Naive thymus-derived CD4-positive, alpha-beta T cell (primary cell): ENCODE data around the gene MYEOV. TPM values are rescaled to one million over a fixed set of nuclear protein-coding genes. Genes with fewer than 3 reads are reported as not detected.

Experiments used
- ATAC-seq: fragments of 150-1000 bp; cut with Tn5 transposase; 2 replicates; pipeline ENCODE4 v1.10.0; 2021; ENCODE audit warnings: mild to moderate bottlenecking, moderate library complexity
- CTCF ChIA-PET: fragments of 350-600 bp; sonication (Branson Sonifier 250); formaldehyde crosslinking; loops from one replicate; lab custom pipeline; 2021; ENCODE audit warnings: antibody characterized with exemption; lab: Charles Lee
- POLR2A ChIA-PET: fragments of 350-600 bp; sonication (Branson Sonifier 250); formaldehyde crosslinking; loops from one replicate; lab custom pipeline; 2021; ENCODE audit warnings: antibody characterized with exemption, inconsistent platforms; lab: Charles Lee
- DNase-seq, 9 donors: peaks; one replicate each; pipeline versions ENCODE4 v3.0.0 to v3.0.0-alpha.2; 2020 to 2022; ENCODE audit warnings: mixed read lengths in 1 of 9
- H3K27ac ChIP-seq: one replicate; pipeline ENCODE4 v1.7.0; 2013; ENCODE audit warnings: mild to moderate bottlenecking, low read depth, low read length, moderate library complexity
- H3K27me3 ChIP-seq, 2 donors: one replicate each; pipeline ENCODE4 v1.7.0; 2013; ENCODE audit warnings: low read length in 2 of 2, mild to moderate bottlenecking in 2 of 2, moderate library complexity in 2 of 2; ENCODE audit not compliant: control insufficient read depth in 2 of 2, insufficient read depth in 2 of 2
- H3K36me3 ChIP-seq, 3 experiments: 1 replicate in 2 of 3; 2 replicates in 1 of 3; pipeline ENCODE4 v1.7.0; 2013; ENCODE audit warnings: low read length in 3 of 3, mild to moderate bottlenecking in 3 of 3, moderate library complexity in 1 of 3; ENCODE audit not compliant: insufficient read depth in 3 of 3, control insufficient read depth in 2 of 3
- H3K4me1 ChIP-seq, 2 donors: one replicate each; pipeline ENCODE4 v1.7.0; 2013; ENCODE audit warnings: low read length in 2 of 2, mild to moderate bottlenecking in 2 of 2, moderate library complexity in 1 of 2; ENCODE audit not compliant: control insufficient read depth in 2 of 2, insufficient read depth in 2 of 2
- H3K4me3 ChIP-seq: 2 replicates; pipeline ENCODE4 v1.7.0; 2013; ENCODE audit warnings: mild to moderate bottlenecking, low read length
- H3K9me3 ChIP-seq, 3 experiments: 1 replicate in 2 of 3; 2 replicates in 1 of 3; pipeline ENCODE4 v1.7.0; 2013; ENCODE audit warnings: low read length in 3 of 3; ENCODE audit not compliant: control insufficient read depth in 2 of 3
- H3K27ac Mint-ChIP-seq, 9 donors: one replicate each; pipeline ENCODE4 v1.8.0; 2020 to 2022; ENCODE audit warnings: mixed read lengths in 9 of 9, mild to moderate bottlenecking in 8 of 9, moderate library complexity in 5 of 9, inconsistent platforms in 2 of 9
- H3K27me3 Mint-ChIP-seq, 5 donors: one replicate each; pipeline ENCODE4 v1.8.0; 2021 to 2022; ENCODE audit warnings: mixed read lengths in 5 of 5, mild to moderate bottlenecking in 1 of 5
- H3K36me3 Mint-ChIP-seq, 5 donors: one replicate each; pipeline ENCODE4 v1.8.0; 2020 to 2022; ENCODE audit warnings: mixed read lengths in 5 of 5, mild to moderate bottlenecking in 3 of 5, inconsistent platforms in 1 of 5
- H3K4me1 Mint-ChIP-seq, 7 donors: one replicate each; pipeline ENCODE4 v1.8.0; 2020 to 2022; ENCODE audit warnings: mixed read lengths in 7 of 7, mild to moderate bottlenecking in 3 of 7, inconsistent platforms in 1 of 7
- H3K4me3 Mint-ChIP-seq, 10 donors: one replicate each; pipeline ENCODE4 v1.8.0; 2020 to 2022; ENCODE audit warnings: mild to moderate bottlenecking in 10 of 10, mixed read lengths in 10 of 10, moderate library complexity in 6 of 10, inconsistent platforms in 2 of 10
- H3K9me3 Mint-ChIP-seq, 11 donors: one replicate each; pipeline ENCODE4 v1.8.0; 2020 to 2022; ENCODE audit warnings: mixed read lengths in 11 of 11, mild to moderate bottlenecking in 4 of 11, inconsistent platforms in 1 of 11, moderate library complexity in 1 of 11
- intact Hi-C, 2 donors: fragments of 100-400 bp; cut with micrococcal nuclease; formaldehyde crosslinking; loops; one replicate each; pipeline ENCODE4 v1.15.1; 2023
- polyA plus RNA-seq, 2 donors: library from polyadenylated mRNA; unstranded; fragments of 300-500 nt; fragmentation: Illumina TruSeq; gene quantifications; one replicate each; pipeline ENCODE4 v1.2.3, GENCODE V29; 2021
- total RNA-seq, 6 experiments: library from RNA in 5 of 6; stranded (reverse) in 5 of 6; gene quantifications; 1 replicate in 5 of 6; 2 replicates in 1 of 6; pipeline ENCODE4 v1.2.3 and lab custom pipeline; 2021 to 2026

The MYEOV gene
- total and polyA plus RNA-seq, 7 experiments from 2014 or later: 0.20 to 0.32 TPM; not detected in 5

DNA sequence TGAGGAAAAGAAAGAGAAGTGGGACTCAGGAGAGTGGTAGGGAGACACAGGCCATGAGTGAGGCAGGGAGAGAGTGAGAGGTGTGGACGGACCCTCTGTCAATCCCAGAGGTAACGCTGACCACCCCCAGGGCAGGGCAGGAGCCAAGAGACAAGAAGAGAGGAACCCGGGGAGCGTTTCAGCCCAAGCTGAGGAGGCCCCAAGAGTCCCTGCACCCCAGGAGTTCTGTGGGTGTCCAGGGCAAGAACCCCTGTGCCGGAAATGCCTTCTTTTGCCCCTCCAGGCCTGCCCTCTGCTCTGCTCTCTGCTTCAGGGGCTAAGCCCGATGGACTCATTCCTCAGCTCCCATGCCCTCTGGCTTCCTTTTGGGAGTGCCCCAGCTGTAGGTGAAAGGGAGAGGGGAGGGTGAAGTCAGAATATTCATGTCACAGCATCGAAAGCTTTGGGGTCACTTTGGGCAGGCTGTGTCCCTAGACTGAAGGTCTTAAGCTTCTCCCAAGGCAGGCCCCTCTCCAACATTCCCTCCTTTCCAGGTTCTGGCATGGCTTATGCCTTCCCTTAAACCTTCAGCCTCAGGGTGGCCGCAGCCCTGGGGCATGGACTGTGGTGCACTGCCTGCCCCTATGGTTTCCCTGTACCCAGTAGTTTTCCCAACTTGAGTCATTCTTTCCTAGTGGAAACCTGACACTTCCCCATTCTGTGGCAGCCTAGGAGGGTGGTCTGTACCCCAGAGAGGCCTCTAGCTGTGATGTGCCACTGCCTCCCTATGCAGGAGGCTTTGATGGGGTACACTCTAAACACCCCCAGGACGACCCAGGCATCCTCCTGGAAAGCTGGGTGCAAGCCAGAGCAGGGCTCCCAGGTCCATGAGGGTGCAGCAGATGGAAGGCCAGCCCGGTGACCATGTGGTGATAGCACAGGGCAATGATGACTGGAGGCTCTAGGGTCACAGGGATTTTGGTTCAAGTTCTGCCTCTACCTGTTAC is 27.1 kb downstream of the MYEOV start:
- DNase-seq: no peak
- no peaks in the 10 kb centered on the region for H3K36me3 ChIP-seq
- H3K4me3 Mint-ChIP-seq: no peak overlapping the region
- H3K4me3 ChIP-seq: no peak overlapping the region
- peaks cover 0 to 6% (median 0%) of the 10 kb centered on the region in 7 donors for H3K4me1 Mint-ChIP-seq
- ChIA-PET CTCF (no interaction called here), POLR2A (no interaction called here)
- no peak overlapping the region for H3K27ac ChIP-seq
- no peaks in the 10 kb centered on the region for H3K9me3 ChIP-seq
- H3K27me3 ChIP-seq: no peaks in the 10 kb centered on the region
- H3K36me3 Mint-ChIP-seq: peaks cover 0 to 6% (median 0%) of the 10 kb centered on the region in 5 donors
- no peak for ATAC-seq
- intact Hi-C loops: no loop called here
- H3K4me1 ChIP-seq: no peaks in the 10 kb centered on the region
- no peak overlapping the region for H3K27ac Mint-ChIP-seq
- no peaks in the 10 kb centered on the region for H3K27me3 Mint-ChIP-seq
- peaks cover 0 to 25% (median 4%) of the 10 kb centered on the region in 11 donors for H3K9me3 Mint-ChIP-seq

DNA sequence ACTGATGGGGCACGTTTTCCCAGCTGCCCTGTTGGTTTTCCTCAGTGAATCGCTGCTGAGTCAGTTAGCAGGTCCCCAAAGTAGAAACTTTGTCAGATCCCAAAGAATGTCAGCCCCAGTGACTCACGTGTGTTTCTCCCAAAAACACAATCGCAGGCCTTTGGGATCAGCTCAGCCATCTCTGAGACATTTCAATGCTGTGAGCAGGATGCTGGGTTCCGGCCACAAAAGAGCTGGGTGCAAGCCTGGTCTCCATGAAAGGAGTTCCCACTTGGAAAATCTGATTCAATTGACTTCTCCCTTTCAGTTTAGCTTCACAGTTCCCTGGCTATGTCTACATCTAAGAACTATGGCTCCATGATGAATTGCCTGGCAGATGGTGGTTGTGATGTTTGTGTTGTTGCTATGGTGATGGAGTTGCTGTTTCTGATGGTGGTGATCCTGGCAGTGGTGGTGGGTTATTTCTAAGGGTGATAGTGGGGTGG is 28.0 kb downstream of the MYEOV start:
- Mint-ChIP-seq H3K4me3 (no peak overlapping the region), H3K9me3 (peaks cover 0 to 23% (median 4%) of the 10 kb centered on the region in 11 donors), H3K27me3 (no peaks in the 10 kb centered on the region), H3K27ac (no peak overlapping the region), H3K36me3 (peaks cover 0 to 6% (median 0%) of the 10 kb centered on the region in 5 donors), H3K4me1 (peaks cover 0 to 6% (median 0%) of the 10 kb centered on the region in 7 donors)
- no peaks in the 10 kb centered on the region for H3K36me3 ChIP-seq
- POLR2A ChIA-PET: interaction anchor here (0.8 kb wide), 1 partner anchor 10 kb away, joined by 3 read pairs; no protein-coding TSS in a partner anchor
- H3K27ac ChIP-seq: no peak overlapping the region
- no peaks in the 10 kb centered on the region for H3K27me3 ChIP-seq
- no peak for DNase-seq
- ATAC-seq: no peak
- no peaks in the 10 kb centered on the region for H3K9me3 ChIP-seq
- intact Hi-C loops: no loop called here
- no peaks in the 10 kb centered on the region for H3K4me1 ChIP-seq
- no peak overlapping the region for H3K4me3 ChIP-seq
- CTCF ChIA-PET: no interaction called here

- H3K4me1 Mint-ChIP-seq: no peaks in the 10 kb centered on the region
- Histone ChIP-seq H3K27ac (no peak overlapping the region), H3K36me3 (no peaks in the 10 kb centered on the region), H3K4me1 (no peaks in the 10 kb centered on the region), H3K9me3 (no peaks in the 10 kb centered on the region), H3K4me3 (no peak overlapping the region), H3K27me3 (no peaks in the 10 kb centered on the region)
- H3K36me3 Mint-ChIP-seq: no peaks in the 10 kb centered on the region
- intact Hi-C loops: no loop called here
- H3K27me3 Mint-ChIP-seq: peaks cover 0 to 9% (median 0%) of the 10 kb centered on the region in 5 donors
- ChIA-PET POLR2A (interaction anchor here (0.8 kb wide), 1 partner anchor 164 kb away, joined by 3 read pairs; no protein-coding TSS in a partner anchor), CTCF (no interaction called here)
- no peaks in the 10 kb centered on the region for H3K9me3 Mint-ChIP-seq
- no peak overlapping the region for H3K27ac Mint-ChIP-seq
- no peak overlapping the region for H3K4me3 Mint-ChIP-seq
- DNase-seq: no peak
- no peak for ATAC-seq
These were observed 31.5 kb downstream of the MYEOV start for GRCh38 chr11:69325446-69325845.

DNA sequence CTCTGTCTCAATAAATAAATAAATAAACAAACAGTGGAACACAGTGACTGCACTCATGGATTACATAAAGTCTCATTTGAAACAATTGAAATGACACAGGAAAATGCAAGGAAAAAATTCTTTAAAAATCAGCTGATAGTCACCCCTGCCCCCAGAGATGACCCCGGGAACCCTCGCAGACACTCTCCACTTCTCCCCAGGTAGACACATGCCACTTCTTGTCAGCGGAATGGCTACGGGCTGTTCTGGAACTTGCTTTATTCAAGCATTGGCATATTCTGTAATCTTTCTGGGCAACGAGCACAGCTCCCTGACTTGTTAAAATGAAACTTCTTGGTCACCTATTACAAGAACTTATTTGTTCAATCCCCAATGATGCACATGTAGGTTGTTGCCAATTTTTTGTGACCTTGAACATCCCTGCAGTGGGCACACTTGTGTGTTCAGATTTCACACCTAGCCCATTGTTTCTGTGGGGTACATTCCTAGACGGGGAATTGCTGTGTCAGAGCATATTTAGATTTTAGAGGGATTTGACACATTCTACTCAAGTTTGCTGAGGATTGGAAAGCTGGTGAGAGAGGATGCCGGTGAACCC is 32.8 kb downstream of the MYEOV start:
- Mint-ChIP-seq H3K27me3 (peaks cover 0 to 17% (median 0%) of the 10 kb centered on the region in 5 donors), H3K4me3 (no peak overlapping the region), H3K36me3 (peaks cover 0 to 7% (median 0%) of the 10 kb centered on the region in 5 donors), H3K4me1 (no peaks in the 10 kb centered on the region), H3K27ac (no peak overlapping the region), H3K9me3 (peaks cover 0 to 4% (median 0%) of the 10 kb centered on the region in 11 donors)
- ATAC-seq (no peak), DNase-seq (no peak)
- ChIA-PET POLR2A (no interaction called here), CTCF (no interaction called here)
- Histone ChIP-seq H3K9me3 (no peaks in the 10 kb centered on the region), H3K27me3 (no peaks in the 10 kb centered on the region), H3K36me3 (no peaks in the 10 kb centered on the region), H3K27ac (no peak overlapping the region), H3K4me3 (no peak overlapping the region), H3K4me1 (no peaks in the 10 kb centered on the region)
- intact Hi-C loops: no loop called here

- H3K27me3 ChIP-seq: no peaks in the 10 kb centered on the region
- H3K36me3 ChIP-seq: no peaks in the 10 kb centered on the region
- H3K4me3 Mint-ChIP-seq: no peak overlapping the region
- peaks cover 0 to 7% (median 0%) of the 10 kb centered on the region in 5 donors for H3K36me3 Mint-ChIP-seq
- intact Hi-C loops: no loop called here
- peaks cover 0 to 4% (median 0%) of the 10 kb centered on the region in 11 donors for H3K9me3 Mint-ChIP-seq
- ChIA-PET POLR2A (interaction anchor here (1.0 kb wide), 1 partner anchor 9 kb away, joined by 3 read pairs; no protein-coding TSS in a partner anchor), CTCF (no interaction called here)
- DNase-seq (peak in 1 of 9 donors; percentile 11), ATAC-seq (no peak)
- no peaks in the 10 kb centered on the region for H3K4me1 ChIP-seq
- H3K4me3 ChIP-seq: no peak overlapping the region
- peaks cover 0 to 1% (median 0%) of the 10 kb centered on the region in 7 donors for H3K4me1 Mint-ChIP-seq
- H3K27me3 Mint-ChIP-seq: peaks cover 0 to 22% (median 0%) of the 10 kb centered on the region in 5 donors
- no peaks in the 10 kb centered on the region for H3K9me3 ChIP-seq
- H3K27ac Mint-ChIP-seq: no peak overlapping the region
- no peak overlapping the region for H3K27ac ChIP-seq
These were observed 33.8 kb downstream of the MYEOV start for GRCh38 chr11:69327741-69328191.

DNA sequence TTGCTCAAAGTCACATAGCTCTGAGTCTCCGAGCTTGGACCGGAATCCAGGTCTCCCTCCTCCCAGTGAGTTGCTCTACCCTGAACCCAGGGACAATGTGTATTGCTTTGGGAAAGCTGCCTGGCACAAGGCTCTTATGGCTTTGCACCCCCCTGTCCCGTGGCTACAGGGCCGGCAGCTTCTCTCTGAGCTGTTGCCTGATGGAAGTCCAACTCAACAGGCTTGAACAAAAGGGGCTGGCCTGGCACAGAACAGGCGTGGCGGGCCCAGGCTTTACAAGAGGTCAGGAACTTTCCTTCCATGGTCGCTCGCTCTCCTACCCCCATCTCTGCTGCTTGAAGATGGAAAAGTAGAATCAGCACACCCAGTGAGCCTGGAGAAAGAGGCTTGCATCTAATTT is 34.3 kb downstream of the MYEOV start:
- Mint-ChIP-seq H3K27ac (no peak overlapping the region), H3K27me3 (peaks cover 0 to 22% (median 0%) of the 10 kb centered on the region in 5 donors), H3K4me1 (peaks cover 0 to 1% (median 0%) of the 10 kb centered on the region in 7 donors), H3K9me3 (peaks cover 0 to 4% (median 0%) of the 10 kb centered on the region in 11 donors), H3K4me3 (no peak overlapping the region), H3K36me3 (peaks cover 0 to 7% (median 0%) of the 10 kb centered on the region in 5 donors)
- intact Hi-C loops: no loop called here
- DNase-seq: peak in 1 of 9 donors; percentile 7
- Histone ChIP-seq H3K36me3 (no peaks in the 10 kb centered on the region), H3K4me3 (no peak overlapping the region), H3K27me3 (no peaks in the 10 kb centered on the region), H3K9me3 (no peaks in the 10 kb centered on the region), H3K27ac (no peak overlapping the region), H3K4me1 (no peaks in the 10 kb centered on the region)
- ChIA-PET CTCF (no interaction called here), POLR2A (interaction anchor here (1.0 kb wide), 1 partner anchor 8 kb away, joined by 3 read pairs; no protein-coding TSS in a partner anchor)
- ATAC-seq: no peak
